HG02763 (cell line): ENCODE results near the gene ARRB1.
"Not testable (repeated sequence)": the region's sequence is repeated elsewhere in the genome, so short reads cannot be mapped to it uniquely, and the experiment has no call there.

Experiments
- ATAC-seq: cut with Tn5 transposase; IDR thresholded peaks from one replicate; pipeline ENCODE4 v1.9.1; 2021; ENCODE audit warnings: mild to moderate bottlenecking, moderate library complexity; ENCODE audit not compliant: unreplicated experiment

Gene ARRB1

DNA sequence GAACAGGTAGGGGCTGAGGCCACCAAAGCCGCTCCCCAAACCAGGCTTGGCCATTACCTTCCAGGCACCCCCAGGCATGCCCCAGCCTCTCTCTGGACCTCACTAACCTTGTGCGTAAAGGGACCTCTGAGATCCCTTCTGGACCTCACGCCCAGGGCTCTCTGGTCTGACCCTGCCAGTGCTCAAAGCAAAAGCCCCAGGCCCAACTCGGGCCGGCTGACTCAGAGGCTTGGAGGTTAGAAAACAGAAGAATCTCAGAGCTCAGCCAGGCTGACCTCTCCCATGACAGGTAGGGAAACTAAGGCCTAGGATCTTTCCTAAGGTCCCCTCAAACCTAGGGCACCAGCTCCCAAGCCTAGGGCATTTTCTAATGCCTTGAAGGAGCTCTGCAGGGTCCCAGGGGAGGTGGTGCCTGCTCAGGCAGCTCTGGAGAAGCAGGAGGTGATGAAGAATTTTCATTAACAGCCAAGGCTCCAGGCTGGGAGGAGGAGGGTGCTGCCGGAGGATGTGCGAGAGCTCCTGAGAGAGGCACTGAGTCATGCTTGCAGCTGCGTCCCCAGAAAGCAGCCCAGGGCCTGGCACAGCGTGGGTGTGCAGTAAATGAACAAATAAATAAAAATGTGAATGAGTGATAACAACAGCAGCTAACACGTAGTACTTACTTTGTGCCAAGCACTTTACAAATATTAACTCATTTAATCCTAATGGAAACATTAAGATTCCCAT is 25.6 kb downstream of the ARRB1 start:
- ATAC-seq: no peak

DNA sequence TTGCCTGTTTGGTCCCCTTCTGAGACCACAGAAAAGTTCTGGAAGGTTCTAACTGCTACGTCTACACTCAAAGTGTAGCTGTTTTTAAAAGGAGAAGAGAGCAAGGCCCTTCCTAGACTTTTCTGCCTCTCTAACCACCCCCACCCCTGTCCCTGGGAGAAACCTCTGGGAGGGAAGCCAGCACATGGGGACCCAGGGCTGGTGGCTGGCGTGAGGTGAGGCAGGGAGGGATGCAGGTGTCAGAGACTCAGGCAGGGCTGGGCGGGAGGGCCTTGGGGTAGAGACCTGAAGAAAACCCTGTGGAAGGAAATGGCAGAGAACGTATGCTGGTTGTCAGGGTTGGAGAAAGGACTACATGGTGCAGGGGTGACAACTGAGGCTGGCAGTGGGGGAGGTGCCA is 26.7 kb downstream of the ARRB1 start:
- no peak for ATAC-seq

DNA sequence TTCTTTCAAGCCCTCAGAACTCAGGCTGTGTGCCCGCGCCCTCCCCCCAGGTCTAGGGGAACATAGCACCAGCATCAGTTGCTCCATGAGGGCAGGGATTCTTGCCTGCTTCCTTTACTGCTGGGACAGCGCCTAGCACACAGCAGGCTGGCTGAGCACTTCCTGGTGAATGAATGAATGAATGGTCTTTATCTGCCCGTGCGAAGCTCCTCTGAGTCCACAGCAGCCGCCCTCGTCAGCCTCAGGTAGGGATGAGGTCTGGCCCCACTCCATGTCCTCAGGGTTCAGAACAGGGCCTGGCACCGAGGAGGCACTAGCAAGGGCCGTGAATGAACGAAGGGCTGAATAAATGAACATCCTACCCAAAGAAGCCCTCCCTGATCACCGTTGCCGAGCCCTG is 27.3 kb downstream of the ARRB1 start:
- ATAC-seq: no peak

DNA sequence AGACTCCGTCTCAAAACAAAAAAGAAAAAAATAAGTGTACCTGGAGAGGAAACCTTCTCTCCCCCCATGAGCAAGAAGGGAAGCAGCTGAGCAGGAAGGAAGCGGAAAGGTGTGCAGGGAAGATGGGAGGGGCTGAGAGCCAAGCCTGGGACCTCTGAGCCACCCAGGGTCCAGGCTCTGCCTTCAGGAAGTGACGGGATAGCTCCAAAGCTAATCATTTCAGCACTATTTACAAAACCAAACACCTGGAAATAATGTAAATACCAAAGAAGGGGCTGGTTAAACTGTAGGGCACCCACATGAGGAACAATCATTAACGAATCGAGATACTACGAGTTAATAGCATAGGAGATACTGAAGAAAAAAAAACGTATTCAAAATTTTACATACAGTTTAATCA is 27.9 kb downstream of the ARRB1 start:
- ATAC-seq: no peak

- no peak for ATAC-seq
Observed at GRCh38 chr11:75320643-75321042, 30.8 kb downstream of the ARRB1 start.

- ATAC-seq: no peak
Observed at GRCh38 chr11:75320046-75320618, 31.3 kb downstream of the ARRB1 start.

GRCh38 chr11:75319035-75319877 is 32.2 kb downstream of the ARRB1 start:
- ATAC-seq: no peak

GRCh38 chr11:75317446-75318122 is 33.9 kb downstream of the ARRB1 start:
- no peak for ATAC-seq

- no peak for ATAC-seq
Observed at GRCh38 chr11:75315439-75315805, 36.0 kb downstream of the ARRB1 start.

GRCh38 chr11:75314771-75315438 is 36.6 kb downstream of the ARRB1 start:
- ATAC-seq: no peak

- ATAC-seq: no peak
Observed at GRCh38 chr11:75313513-75314272, 37.8 kb downstream of the ARRB1 start.

GRCh38 chr11:75312346-75312745 is 39.1 kb downstream of the ARRB1 start:
- no peak for ATAC-seq

GRCh38 chr11:75311858-75312288 is 39.6 kb downstream of the ARRB1 start:
- no peak for ATAC-seq

- ATAC-seq: no peak
Observed at GRCh38 chr11:75308986-75309385, 42.5 kb downstream of the ARRB1 start.

GRCh38 chr11:75308116-75308515 is 43.3 kb downstream of the ARRB1 start:
- ATAC-seq: no peak

GRCh38 chr11:75307058-75307457 is 44.4 kb downstream of the ARRB1 start:
- ATAC-seq: no peak

GRCh38 chr11:75306529-75306928 is 44.9 kb downstream of the ARRB1 start:
- ATAC-seq: no peak

DNA sequence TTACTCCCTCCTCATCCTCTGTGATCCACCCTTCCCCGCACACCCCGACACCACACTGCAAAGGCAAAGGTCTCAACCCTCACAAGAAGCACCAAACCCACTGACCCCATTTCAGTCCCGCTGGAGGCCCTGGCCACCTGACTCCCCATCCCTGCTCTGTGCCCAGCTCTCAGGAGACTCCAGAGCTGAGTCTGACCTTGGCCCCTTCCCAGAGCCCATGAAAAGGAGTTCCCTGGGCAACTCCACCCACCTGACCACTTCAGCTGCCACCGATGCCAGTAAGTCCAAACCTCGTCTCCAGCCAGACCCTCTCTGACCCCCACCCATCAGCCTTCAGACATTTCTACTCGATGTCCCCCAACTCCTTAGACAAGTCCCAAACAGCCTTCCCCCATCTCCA is 45.5 kb downstream of the ARRB1 start:
- ATAC-seq: no peak

DNA sequence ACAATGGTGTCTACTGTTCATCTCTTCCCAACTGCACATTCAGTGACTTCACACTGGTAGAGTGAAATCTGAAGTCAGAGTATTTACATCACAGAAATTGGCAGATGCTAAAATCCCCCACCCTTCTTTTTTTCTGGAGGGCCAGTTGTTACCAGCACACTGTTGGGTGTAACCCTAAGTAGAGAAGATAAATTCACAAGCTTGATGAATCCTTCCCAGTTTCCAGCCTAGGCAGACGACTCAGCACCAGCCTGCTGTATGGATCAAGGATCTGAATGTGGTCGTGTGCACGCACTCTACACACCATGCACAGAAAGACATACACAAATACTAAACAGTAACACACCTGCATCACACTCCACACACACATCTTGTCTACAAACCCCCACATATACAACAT is 46.0 kb downstream of the ARRB1 start:
- no peak for ATAC-seq

GRCh38 chr11:75304941-75305340 is 46.5 kb downstream of the ARRB1 start:
- not testable (repeated sequence) for ATAC-seq
